HG03139 (cell line): ENCODE data around the gene F7.
"Not testable (repeated sequence)": the region's sequence is repeated elsewhere in the genome, so short reads cannot be mapped to it uniquely, and the experiment has no call there.

ENCODE experiments used
- ATAC-seq: cut with Tn5 transposase; IDR thresholded peaks from one replicate; pipeline ENCODE4 v1.9.1; 2021; ENCODE audit not compliant: unreplicated experiment

Gene F7

GRCh38 chr13:113070855-113071254, 34.7 kb upstream of the F7 start:
- ATAC-seq, result no peak

GRCh38 chr13:113072376-113072775, 33.2 kb upstream of the F7 start:
- ATAC-seq, result no peak

GRCh38 chr13:113073942-113074341, 31.6 kb upstream of the F7 start:
- ATAC-seq, result no peak

GRCh38 chr13:113074401-113074800, 31.2 kb upstream of the F7 start:
- ATAC-seq, result no peak

GRCh38 chr13:113074876-113075275, 30.7 kb upstream of the F7 start:
- ATAC-seq, result no peak

- ATAC-seq, result no peak
Measured at GRCh38 chr13:113075711-113076110, 29.9 kb upstream of the F7 start.

GRCh38 chr13:113076681-113077401, 28.8 kb upstream of the F7 start:
- no peak for ATAC-seq

- no peak for ATAC-seq
Measured at GRCh38 chr13:113077566-113077952, 28.0 kb upstream of the F7 start.

- no peak for ATAC-seq
Measured at GRCh38 chr13:113077953-113078901, 27.4 kb upstream of the F7 start.

- no peak for ATAC-seq
Measured at GRCh38 chr13:113078902-113079780, 26.4 kb upstream of the F7 start.

GRCh38 chr13:113079781-113080080, 25.9 kb upstream of the F7 start:
- ATAC-seq, result not testable (repeated sequence)

GRCh38 chr13:113080361-113080831, 25.2 kb upstream of the F7 start:
- no peak for ATAC-seq

GRCh38 chr13:113080901-113081521, 24.6 kb upstream of the F7 start:
- ATAC-seq, result no peak

- no peak for ATAC-seq
Measured at GRCh38 chr13:113082198-113083021, 23.2 kb upstream of the F7 start.

- no peak for ATAC-seq
Measured at GRCh38 chr13:113083022-113083373, 22.6 kb upstream of the F7 start.

- ATAC-seq, result no peak
Measured at GRCh38 chr13:113083402-113084061, 22.1 kb upstream of the F7 start.

GRCh38 chr13:113084094-113084942, 21.3 kb upstream of the F7 start:
- ATAC-seq, result no peak

- ATAC-seq, result no peak
Measured at GRCh38 chr13:113084943-113085540, 20.5 kb upstream of the F7 start.
